Heart left ventricle (tissue), 16 donors: ENCODE results near the gene NOX5. TPM values are rescaled to one million over a fixed set of nuclear protein-coding genes. Genes with fewer than 3 reads are reported as not detected.

ENCODE experiments used
- ATAC-seq, 4 donors: fragments of 200-7000 bp; cut with Tn5 transposase; one replicate each; pipeline ENCODE4 v1.9.1; 2020 to 2022; ENCODE audit warnings: moderate library complexity in 4 of 4, mild to moderate bottlenecking in 3 of 4, moderate number of reproducible peaks in 1 of 4
- DNase-seq, 5 donors: peaks; one replicate each; pipeline ENCODE4 v3.0.0-alpha.2; 2020
- H3K27ac ChIP-seq, 12 donors: fragments of 200-600 bp; sonication (generic) in 4 of 12; one replicate each; pipeline versions ENCODE4 v1.5.0 to v1.8.0; 2016 to 2022; ENCODE audit warnings: mild to moderate bottlenecking in 2 of 12
- H3K27me3 ChIP-seq, 9 donors: fragments of 200-600 bp; sonication (generic) in 2 of 9; one replicate each; pipeline versions ENCODE4 v1.5.1 to v1.8.0; 2016 to 2022; ENCODE audit warnings: mild to moderate bottlenecking in 3 of 9
- H3K36me3 ChIP-seq, 9 donors: fragments of 200-600 bp; sonication (generic) in 2 of 9; one replicate each; pipeline versions ENCODE4 v1.5.0 to v1.8.0; 2018 to 2022; ENCODE audit warnings: mild to moderate bottlenecking in 2 of 9
- H3K4me1 ChIP-seq, 12 donors: fragments of 200-600 bp; sonication (generic) in 4 of 12; one replicate each; pipeline versions ENCODE4 v1.5.0 to v1.8.0; 2016 to 2022; ENCODE audit warnings: mild to moderate bottlenecking in 3 of 12
- H3K4me3 ChIP-seq, 12 donors: fragments of 200-600 bp; sonication (generic) in 4 of 12; one replicate each; pipeline versions ENCODE4 v1.5.0 to v1.8.0; 2017 to 2022; ENCODE audit warnings: mild to moderate bottlenecking in 9 of 12, moderate library complexity in 4 of 12
- H3K9me3 ChIP-seq, 12 donors: fragments of 200-600 bp; sonication (generic) in 4 of 12; one replicate each; pipeline versions ENCODE4 v1.5.0 to v1.8.0; 2016 to 2022; ENCODE audit warnings: mild to moderate bottlenecking in 1 of 12
- POLR2A ChIP-seq, 2 donors: fragments of 450-650 bp; IDR thresholded peaks; one replicate each; pipeline ENCODE4 v1.6.1; 2017; ENCODE audit warnings: antibody characterized with exemption in 2 of 2, mild to moderate bottlenecking in 2 of 2, moderate library complexity in 2 of 2
- WGBS, 4 donors: extraction: QIAGEN DNeasy Blood & Tissue Kit in 2 of 4; methylation state at CpG; one replicate each; pipeline versions ENCODE4 v1.1.5 to v1.1.7; 2013 to 2018; 5-methylcytosine and 5-hydroxymethylcytosine counted together
- intact Hi-C, 10 donors: fragments of 100-400 bp; cut with DNase I; formaldehyde crosslinking; loops; one replicate each; pipeline versions ENCODE4 v1.11.1 to v1.14.2; 2022
- polyA plus RNA-seq, 2 donors: library from polyadenylated mRNA; stranded (reverse); fragments of 200-250 nt; gene quantifications; one replicate each; pipeline ENCODE4 v1.2.3, GENCODE V29; 2013
- total RNA-seq, 9 donors: library from RNA; depleted of rRNA in 2 of 9; stranded (reverse); fragments of >200 nt in 2 of 9; fragmentation: NEBNext Ultra II Directional in 3 of 9; extraction: Animal tissue kit (Norgen Biotek cat#: 25700) in 3 of 9; gene quantifications; one replicate each; pipeline versions ENCODE4 v1.1.0 to v1.2.4, GENCODE V29; 2016 to 2023
- TF ChIP-seq, protein P1 (sequence below), 12 donors: fragments of 200-600 bp; sonication (generic) in 4 of 12; IDR thresholded peaks; one replicate each; pipeline versions ENCODE4 v1.5.0 to v1.8.0; 2018 to 2022; ENCODE audit warnings: antibody characterized with exemption in 12 of 12, mild to moderate bottlenecking in 5 of 12
- donor health status: ischemic (EF 13 %, LVEDD 7.1; RV severe dilation, severe dysfunction).
- donor health status: healthy with polysubstance abuse.
- donor health status: DM: no; HTN: yes; CAD: no.
- donor health status: DM: no; HTN: no; CAD: no.
- donor health status: ischemic (EF 25% LVEDD 6.9; RV normal size, moderate dysfunction).
- donor health status: ischemic (EF 25% LVEDD 5.7; RV mildly dilated, moderate dysfunction).
- donor health status: healthy.
- donor health status: DM: yes; HTN: yes; CAD: no.
- donor health status: ischemic (EF 35%, LVEDD 5.7; RV mildly dilated, moderate dysfunction).
- donor health status: nonischemic (EF 11% LVEDD 7.7; RV severe dilation, severe dysfunction).
- donor health status: DM: yes; HTN: yes; CAD: no.
- donor health status: PGD.
- donor health status: ischemic (EF 29% LVEDD 5.4; RV normal size, mild dysfunction).
- donor health status: nonischemic (EF 23%, LVEDD 6.1; RV moderate dilation, normal function).

NOX5 gene
- total and polyA plus RNA-seq, 11 donors: 0.02 to 0.29 (median 0.04) TPM; not detected in 6

DNA sequence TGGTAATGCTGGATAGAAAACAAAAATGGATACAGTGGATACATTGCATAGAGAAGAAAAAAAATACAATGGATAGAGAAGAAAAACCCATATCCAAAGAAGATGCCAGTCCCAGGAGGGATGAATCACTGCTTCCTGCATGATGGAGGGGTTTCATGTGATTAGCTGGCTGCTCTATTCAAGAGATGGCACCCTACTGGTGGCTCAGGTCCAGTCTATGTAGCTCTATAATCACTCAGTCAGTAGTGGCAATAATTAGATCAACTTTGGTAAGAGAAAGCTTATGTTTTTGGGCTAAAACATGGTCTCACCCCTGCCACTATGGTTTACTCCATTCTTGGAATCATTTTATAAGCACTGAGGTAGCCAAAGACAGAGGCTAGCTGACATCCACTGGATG, 33.7 kb upstream of the NOX5 start:
- no peak for DNase-seq
- no peak for ATAC-seq
- Histone ChIP-seq H3K36me3 (no peaks in the 10 kb centered on the region), H3K27me3 (no peaks in the 10 kb centered on the region), H3K9me3 (peaks cover 0 to 18% (median 0%) of the 10 kb centered on the region in 12 donors), H3K27ac (no peak overlapping the region), H3K4me1 (no peaks in the 10 kb centered on the region), H3K4me3 (no peak overlapping the region)
- intact Hi-C loops: no loop called here
- TF ChIP-seq, protein P1, sequence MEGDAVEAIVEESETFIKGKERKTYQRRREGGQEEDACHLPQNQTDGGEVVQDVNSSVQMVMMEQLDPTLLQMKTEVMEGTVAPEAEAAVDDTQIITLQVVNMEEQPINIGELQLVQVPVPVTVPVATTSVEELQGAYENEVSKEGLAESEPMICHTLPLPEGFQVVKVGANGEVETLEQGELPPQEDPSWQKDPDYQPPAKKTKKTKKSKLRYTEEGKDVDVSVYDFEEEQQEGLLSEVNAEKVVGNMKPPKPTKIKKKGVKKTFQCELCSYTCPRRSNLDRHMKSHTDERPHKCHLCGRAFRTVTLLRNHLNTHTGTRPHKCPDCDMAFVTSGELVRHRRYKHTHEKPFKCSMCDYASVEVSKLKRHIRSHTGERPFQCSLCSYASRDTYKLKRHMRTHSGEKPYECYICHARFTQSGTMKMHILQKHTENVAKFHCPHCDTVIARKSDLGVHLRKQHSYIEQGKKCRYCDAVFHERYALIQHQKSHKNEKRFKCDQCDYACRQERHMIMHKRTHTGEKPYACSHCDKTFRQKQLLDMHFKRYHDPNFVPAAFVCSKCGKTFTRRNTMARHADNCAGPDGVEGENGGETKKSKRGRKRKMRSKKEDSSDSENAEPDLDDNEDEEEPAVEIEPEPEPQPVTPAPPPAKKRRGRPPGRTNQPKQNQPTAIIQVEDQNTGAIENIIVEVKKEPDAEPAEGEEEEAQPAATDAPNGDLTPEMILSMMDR (IDR thresholded peaks at IDR 0.05): no peak
- TF ChIP-seq POLR2A (IDR thresholded peaks at IDR 0.05): no peak

DNA sequence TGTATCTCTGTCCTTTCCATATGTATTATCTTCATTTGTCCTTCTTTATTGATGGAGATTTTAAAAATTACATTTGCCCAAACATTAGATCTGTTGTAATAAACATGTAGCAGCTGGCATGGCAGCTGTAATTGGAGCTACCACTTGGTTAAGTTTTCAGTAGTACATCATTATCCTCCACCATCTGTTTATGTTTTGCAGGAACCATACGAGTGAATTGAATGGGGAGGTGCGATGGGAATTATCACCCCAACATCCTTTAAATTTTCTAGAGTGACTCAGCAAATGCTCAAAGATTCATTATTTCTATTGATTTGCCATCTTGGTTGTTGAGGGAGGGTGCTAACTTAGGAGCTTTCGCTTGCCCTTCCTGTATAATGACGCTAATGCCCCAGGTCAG, 32.6 kb upstream of the NOX5 start:
- Histone ChIP-seq H3K27ac (no peak overlapping the region), H3K27me3 (no peaks in the 10 kb centered on the region), H3K4me3 (no peak overlapping the region), H3K36me3 (no peaks in the 10 kb centered on the region), H3K4me1 (no peaks in the 10 kb centered on the region), H3K9me3 (peaks cover 0 to 11% (median 0%) of the 10 kb centered on the region in 12 donors)
- 85 to 93% (median 90%) methylated on average over 4 of the region's 4 CpGs for WGBS, 4 donors
- DNase-seq: no peak
- ATAC-seq: no peak
- intact Hi-C loops: no loop called here
- TF ChIP-seq POLR2A (IDR thresholded peaks at IDR 0.05): no peak
- TF ChIP-seq, protein P1 (IDR thresholded peaks at IDR 0.05): no peak

DNA sequence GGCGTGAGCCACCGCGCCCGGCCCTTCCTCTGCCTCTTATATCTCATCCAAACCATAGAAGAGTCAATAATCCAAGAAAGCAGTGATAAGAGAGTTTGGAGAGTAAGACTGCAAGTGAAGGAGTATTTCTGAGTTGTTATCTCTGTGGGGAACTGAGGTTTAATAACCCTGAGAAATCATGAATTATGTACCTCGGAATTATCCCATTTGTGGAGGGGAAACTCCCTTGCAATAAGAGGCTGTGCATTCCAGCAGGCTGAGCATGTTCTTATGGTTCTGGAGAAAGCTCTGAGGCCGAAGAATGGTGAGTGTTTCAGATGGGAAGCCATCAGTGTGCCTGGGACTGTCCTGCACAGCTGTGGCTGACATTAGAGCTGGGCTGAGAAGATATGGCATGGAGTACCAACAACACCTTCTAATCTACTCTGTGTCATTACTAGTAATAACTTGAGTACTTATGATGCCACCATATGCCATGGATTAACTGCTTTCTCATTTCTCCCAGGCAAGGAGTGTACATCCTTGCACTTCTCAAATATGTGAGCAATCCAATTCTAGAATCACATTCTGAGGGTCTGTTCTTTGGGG, 31.4 kb upstream of the NOX5 start:
- TF ChIP-seq, protein P1 (IDR thresholded peaks at IDR 0.05): no peak
- TF ChIP-seq POLR2A (IDR thresholded peaks at IDR 0.05): no peak
- no peaks in the 10 kb centered on the region for H3K36me3 ChIP-seq
- H3K27me3 ChIP-seq: no peaks in the 10 kb centered on the region
- no peak overlapping the region for H3K4me3 ChIP-seq
- ATAC-seq (no peak), DNase-seq (no peak)
- H3K4me1 ChIP-seq: no peaks in the 10 kb centered on the region
- WGBS, 4 donors: 91 to 93% (median 92%) methylated on average over 6 of the region's 6 CpGs
- intact Hi-C loops: no loop called here
- H3K27ac ChIP-seq: no peak overlapping the region
- no peaks in the 10 kb centered on the region for H3K9me3 ChIP-seq

DNA sequence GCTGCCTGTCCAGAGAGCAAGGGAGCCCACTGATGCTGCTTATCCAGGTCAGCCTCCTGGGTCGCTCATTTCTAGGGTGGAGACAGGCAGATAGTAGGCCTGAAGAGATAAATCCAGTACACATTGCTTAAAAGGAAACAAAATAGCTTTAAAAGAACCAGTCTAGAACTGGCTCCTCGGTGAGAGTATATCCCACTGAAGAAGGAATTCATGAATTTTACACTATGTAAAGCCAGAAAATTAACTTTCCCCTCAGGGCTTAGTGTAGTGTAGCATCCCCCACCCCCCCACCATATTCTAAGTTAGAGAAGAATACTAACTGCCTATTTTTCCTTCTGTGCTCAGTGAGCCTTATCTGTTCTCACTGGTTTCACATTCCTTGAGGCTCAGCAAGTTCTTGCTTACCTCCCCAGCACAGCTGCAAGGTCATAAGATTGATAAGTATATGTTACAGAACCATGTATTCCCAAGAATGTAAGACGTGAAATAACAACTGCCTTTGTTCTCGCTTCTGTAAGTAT, 30.5 kb upstream of the NOX5 start:
- H3K27ac ChIP-seq: no peak overlapping the region
- no peaks in the 10 kb centered on the region for H3K27me3 ChIP-seq
- ATAC-seq (no peak), DNase-seq (no peak)
- WGBS, 4 donors: 50 to 66% (median 51%) methylated on average over 4 of the region's 4 CpGs
- no peaks in the 10 kb centered on the region for H3K4me1 ChIP-seq
- no peak overlapping the region for H3K4me3 ChIP-seq
- H3K36me3 ChIP-seq: no peaks in the 10 kb centered on the region
- TF ChIP-seq, protein P1 (IDR thresholded peaks at IDR 0.05): no peak
- no peak for TF ChIP-seq POLR2A (IDR thresholded peaks at IDR 0.05)
- intact Hi-C loops: no loop called here
- H3K9me3 ChIP-seq: no peaks in the 10 kb centered on the region
